ENCODE data around the gene PPP2R2D. TPM values are rescaled to one million over a fixed set of nuclear protein-coding genes. Genes with fewer than 3 reads are reported as not detected.

Gene PPP2R2D
- total RNA-seq, 1 donor from 2014 or later: 32.7 TPM

DNA sequence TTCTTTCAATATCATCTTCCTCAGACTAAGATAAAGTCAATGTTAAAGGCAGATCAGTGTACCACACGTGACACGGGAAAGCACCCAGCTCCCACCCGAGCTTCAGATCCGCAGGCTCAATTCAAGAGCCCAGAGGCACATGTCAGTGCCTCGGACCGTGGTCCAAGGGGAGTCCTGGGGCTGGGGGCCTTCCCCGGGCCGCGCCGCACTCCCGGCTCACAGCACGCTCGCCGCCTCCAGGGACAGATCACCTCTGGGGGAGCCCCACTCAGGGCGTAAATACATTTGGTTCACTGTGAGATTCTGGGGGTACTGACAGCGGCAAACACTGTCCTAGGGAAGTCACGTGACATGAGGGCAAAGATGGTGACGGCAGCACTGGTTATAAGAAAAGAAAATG lies 70.1 kb downstream of the PPP2R2D start:
- H3K4me3 Mint-ChIP-seq: no peak overlapping the region
- H3K36me3 Mint-ChIP-seq (ENCODE audit: low read depth): peaks cover 48% of the 10 kb centered on the region
- no peak for ATAC-seq (ENCODE audit: low read depth)
- no peak overlapping the region for H3K27ac Mint-ChIP-seq
- POLR2A ChIA-PET: no interaction called here
- no peaks in the 10 kb centered on the region for H3K27me3 Mint-ChIP-seq
- no peaks in the 10 kb centered on the region for H3K9me3 Mint-ChIP-seq
- TF ChIP-seq, protein P1, sequence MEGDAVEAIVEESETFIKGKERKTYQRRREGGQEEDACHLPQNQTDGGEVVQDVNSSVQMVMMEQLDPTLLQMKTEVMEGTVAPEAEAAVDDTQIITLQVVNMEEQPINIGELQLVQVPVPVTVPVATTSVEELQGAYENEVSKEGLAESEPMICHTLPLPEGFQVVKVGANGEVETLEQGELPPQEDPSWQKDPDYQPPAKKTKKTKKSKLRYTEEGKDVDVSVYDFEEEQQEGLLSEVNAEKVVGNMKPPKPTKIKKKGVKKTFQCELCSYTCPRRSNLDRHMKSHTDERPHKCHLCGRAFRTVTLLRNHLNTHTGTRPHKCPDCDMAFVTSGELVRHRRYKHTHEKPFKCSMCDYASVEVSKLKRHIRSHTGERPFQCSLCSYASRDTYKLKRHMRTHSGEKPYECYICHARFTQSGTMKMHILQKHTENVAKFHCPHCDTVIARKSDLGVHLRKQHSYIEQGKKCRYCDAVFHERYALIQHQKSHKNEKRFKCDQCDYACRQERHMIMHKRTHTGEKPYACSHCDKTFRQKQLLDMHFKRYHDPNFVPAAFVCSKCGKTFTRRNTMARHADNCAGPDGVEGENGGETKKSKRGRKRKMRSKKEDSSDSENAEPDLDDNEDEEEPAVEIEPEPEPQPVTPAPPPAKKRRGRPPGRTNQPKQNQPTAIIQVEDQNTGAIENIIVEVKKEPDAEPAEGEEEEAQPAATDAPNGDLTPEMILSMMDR (IDR thresholded peaks at IDR 0.05): no peak
- intact Hi-C loops (cut with micrococcal nuclease): no loop called here
- peaks cover 2% of the 10 kb centered on the region for H3K4me1 Mint-ChIP-seq
- no peak for DNase-seq
- CTCF ChIA-PET: no interaction called here

DNA sequence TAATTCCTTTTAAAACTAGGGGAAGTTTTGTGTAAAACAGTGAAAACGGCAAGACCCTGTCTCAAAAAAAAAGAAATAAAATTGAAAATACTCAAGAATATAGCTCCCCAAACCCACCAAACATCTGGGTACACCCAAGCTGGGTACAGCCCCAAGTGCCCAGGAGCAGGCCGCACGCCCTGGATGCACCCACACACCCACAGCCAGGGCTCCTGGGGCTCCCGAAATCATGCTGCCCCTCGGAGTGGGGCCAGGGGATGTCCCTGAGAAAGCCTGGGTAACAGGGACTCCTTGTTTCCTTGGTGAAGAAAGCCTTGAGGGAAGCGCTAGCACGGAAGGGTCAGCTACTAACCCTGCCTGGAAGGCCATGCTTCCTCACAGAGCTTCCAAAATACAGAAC lies 70.8 kb downstream of the PPP2R2D start:
- no peaks in the 10 kb centered on the region for H3K9me3 Mint-ChIP-seq
- TF ChIP-seq, protein P1 (IDR thresholded peaks at IDR 0.05): no peak
- no peak overlapping the region for H3K27ac Mint-ChIP-seq
- DNase-seq (no peak), ATAC-seq (ENCODE audit: low read depth) (no peak)
- ChIA-PET CTCF (no interaction called here), POLR2A (no interaction called here)
- no peaks in the 10 kb centered on the region for H3K27me3 Mint-ChIP-seq
- no peak overlapping the region for H3K4me3 Mint-ChIP-seq
- intact Hi-C loops (cut with micrococcal nuclease): no loop called here
- H3K36me3 Mint-ChIP-seq (ENCODE audit: low read depth): peaks cover 48% of the 10 kb centered on the region
- H3K4me1 Mint-ChIP-seq: peaks cover 2% of the 10 kb centered on the region

DNA sequence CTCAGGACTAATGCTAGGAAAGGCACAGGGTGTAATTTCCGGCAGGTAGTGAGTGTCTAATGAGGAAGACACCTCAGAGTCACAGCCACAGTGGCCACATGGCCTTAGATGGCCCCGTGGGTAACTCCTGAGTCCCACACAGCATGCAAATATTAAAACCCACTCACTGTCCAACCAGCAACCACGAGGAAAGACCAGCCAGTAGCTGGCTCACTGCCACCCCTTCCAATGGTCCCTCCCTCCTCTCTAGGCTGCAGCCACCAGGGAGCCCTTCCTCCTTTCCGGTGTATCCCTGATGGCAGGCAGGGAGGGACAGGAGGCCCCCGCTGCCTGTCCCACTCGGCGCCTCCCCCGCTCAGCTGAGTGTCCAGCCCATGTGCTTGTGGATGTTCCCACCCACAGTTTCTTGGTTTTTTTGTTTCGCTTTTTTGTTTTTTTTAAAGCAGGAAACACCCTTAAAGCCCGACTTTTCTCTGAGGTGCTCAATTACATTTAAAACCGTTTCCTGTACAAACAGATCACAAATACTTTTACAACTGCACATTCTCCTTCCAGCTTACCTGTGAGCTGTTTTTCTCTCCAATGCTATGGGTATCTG lies 71.8 kb downstream of the PPP2R2D start:
- Mint-ChIP-seq H3K27ac (no peak overlapping the region), H3K4me1 (peaks cover 2% of the 10 kb centered on the region), H3K36me3 (ENCODE audit: low read depth) (peaks cover 47% of the 10 kb centered on the region), H3K4me3 (no peak overlapping the region), H3K27me3 (no peaks in the 10 kb centered on the region), H3K9me3 (no peaks in the 10 kb centered on the region)
- POLR2A ChIA-PET: no interaction called here
- intact Hi-C loops (cut with micrococcal nuclease): no loop called here
- TF ChIP-seq, protein P1 (IDR thresholded peaks at IDR 0.05): no peak
- no peak for ATAC-seq (ENCODE audit: low read depth)
- no peak for DNase-seq
- CTCF ChIA-PET: no interaction called here

DNA sequence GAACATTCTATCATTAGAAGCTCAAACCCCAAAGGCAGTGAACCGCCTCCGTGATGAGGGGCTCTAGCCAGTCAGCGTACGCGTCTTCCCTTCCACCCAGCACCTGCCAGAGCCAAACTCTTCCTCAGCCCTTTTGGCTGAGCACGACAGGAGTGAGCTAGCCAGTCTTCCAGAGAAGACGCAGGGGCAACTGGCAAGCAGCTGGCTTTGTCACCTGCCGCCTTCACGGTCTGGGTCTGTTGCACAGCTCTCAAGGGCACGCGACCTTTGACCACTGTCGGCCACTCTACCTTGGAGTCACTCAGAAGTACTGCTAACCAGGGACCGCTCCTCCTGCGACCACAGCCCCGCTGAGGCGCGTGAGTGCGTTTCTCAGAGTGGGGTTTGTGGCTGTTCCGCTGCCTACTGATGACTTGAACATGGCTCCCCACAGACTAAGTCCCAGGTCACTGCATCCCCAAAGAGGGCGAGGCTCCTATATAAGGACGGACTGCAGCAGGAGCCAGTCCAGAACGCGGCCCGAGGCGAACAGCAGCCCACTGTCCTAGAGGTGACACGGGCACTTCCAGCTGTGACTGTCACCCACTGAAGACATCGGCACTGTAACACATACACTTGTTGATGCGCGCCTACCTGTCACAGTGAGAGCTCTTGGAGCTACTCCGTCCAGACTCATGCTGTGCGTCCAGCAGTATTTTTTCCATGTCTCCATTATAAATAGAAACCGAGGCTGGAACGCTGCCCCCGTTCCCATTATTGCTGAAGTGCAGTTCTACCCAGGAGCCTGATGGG lies 72.5 kb downstream of the PPP2R2D start:
- intact Hi-C loops (cut with micrococcal nuclease): no loop called here
- Mint-ChIP-seq H3K9me3 (no peaks in the 10 kb centered on the region), H3K27ac (no peak overlapping the region), H3K4me3 (no peak overlapping the region), H3K4me1 (peaks cover 2% of the 10 kb centered on the region), H3K36me3 (ENCODE audit: low read depth) (peaks cover 44% of the 10 kb centered on the region), H3K27me3 (no peaks in the 10 kb centered on the region)
- TF ChIP-seq, protein P1 (IDR thresholded peaks at IDR 0.05): no peak
- no peak for ATAC-seq (ENCODE audit: low read depth)
- ChIA-PET POLR2A (no interaction called here), CTCF (no interaction called here)
- DNase-seq: no peak

DNA sequence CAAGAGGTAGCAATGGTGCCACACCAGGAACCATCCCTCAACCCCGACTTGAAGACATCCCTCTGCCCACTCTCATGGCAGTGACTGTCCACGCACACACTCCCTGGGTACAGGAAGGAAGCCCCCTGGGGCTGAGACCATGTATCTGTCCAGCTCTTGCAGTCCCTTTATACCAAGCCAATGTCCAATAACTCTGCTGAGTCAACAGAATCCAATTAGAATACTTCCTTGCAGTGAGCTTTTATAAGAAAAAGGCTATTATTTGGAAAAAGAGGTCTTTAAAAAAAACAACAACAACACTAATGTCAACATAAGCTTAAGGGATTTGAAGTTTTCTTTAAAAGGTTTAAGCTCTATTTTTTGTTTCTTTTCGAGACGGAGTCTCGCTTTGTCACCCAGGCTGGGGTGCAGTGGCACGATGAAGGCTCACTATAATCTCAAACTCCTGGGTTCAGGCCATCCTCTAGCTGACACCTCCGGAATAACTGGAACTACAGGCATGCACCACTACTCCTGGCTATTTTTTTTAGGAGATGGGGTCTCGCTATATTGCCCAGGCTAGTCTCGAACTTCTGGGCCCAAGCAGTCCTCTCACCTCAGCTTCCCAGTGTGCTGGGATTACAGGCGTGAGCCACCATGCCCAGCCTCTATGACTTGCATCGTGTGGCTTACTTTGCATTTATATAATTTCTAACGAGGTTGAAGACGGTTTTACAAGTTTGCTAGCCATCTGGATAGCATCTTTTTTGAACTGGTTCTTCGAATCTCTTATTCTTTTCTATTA lies 73.4 kb downstream of the PPP2R2D start:
- peaks cover 37% of the 10 kb centered on the region for H3K36me3 Mint-ChIP-seq (ENCODE audit: low read depth)
- H3K27me3 Mint-ChIP-seq: no peaks in the 10 kb centered on the region
- H3K4me1 Mint-ChIP-seq: peaks cover 2% of the 10 kb centered on the region
- H3K4me3 Mint-ChIP-seq: no peak overlapping the region
- intact Hi-C loops (cut with micrococcal nuclease): no loop called here
- DNase-seq (no peak), ATAC-seq (ENCODE audit: low read depth) (no peak)
- H3K27ac Mint-ChIP-seq: no peak overlapping the region
- TF ChIP-seq, protein P1 (IDR thresholded peaks at IDR 0.05): no peak
- ChIA-PET CTCF (no interaction called here), POLR2A (no interaction called here)
- H3K9me3 Mint-ChIP-seq: no peaks in the 10 kb centered on the region

Measured in activated B cell treated with CpG ODN at 0.5 μM for 24 hours (primary cell).